SIG-M5 treated with dmso at 0.1 percent for 504 hours (cell line): ENCODE results near the gene MRPL11.
"Not testable (repeated sequence)": the region's sequence is repeated elsewhere in the genome, so short reads cannot be mapped to it uniquely, and the experiment has no call there.

Experiments
- DNase-seq: peaks from one replicate; lab custom pipeline; 2025; ENCODE audit not compliant: unreplicated experiment; lab: John Stamatoyannopoulos, UW

The MRPL11 gene

GRCh38 chr11:66431871-66432329 is 6.7 kb downstream of the MRPL11 start:
- not testable (repeated sequence) for DNase-seq

DNA sequence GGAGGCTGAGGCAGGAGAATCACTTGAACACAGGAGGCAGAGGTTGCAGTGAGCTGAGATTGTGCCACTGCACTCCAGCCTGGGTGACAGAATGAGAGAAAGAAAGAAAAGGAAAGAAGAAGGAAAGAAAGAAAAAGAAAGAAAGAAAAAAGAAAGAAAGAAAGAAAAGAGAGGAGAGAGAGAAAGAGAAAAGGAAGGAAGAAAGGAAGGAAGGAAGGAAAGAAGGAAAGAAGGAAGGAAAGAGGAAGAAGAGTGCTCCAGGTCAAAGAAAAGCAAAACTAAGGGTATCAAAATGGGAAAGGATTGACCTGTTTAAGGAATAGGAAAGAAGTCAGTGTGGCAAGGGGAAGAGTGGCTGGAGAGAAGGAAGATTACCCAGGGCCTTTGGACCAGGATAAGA is 7.4 kb downstream of the MRPL11 start:
- not testable (repeated sequence) for DNase-seq

DNA sequence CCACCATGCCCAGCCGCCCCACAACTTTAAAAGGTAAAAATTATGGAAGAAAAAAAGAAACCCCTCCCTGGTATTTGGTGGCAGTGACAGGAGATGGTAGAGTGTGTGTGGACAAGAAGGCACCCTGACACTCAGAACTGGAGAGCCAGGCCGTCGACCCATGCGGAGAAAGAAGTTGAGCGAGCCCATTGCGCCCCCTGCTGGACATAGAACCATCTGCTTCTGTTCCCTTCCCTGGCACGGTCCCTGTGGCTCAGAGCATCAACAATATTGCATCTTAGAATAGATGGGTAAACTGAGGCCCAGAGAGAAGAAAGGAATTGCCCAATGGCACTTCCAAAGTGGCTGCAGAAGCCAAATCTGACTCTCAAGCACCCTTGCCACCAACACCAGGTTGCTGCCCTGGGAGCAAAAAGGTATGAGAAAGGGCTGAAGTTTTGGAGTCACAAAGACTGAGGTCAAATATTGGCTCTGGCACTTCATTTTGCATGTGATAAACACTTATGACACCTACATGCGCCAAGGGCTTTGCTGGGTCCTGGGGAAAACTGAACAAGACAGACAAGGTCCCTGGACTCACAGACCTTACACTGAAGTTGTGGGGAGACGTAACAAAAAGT is 8.6 kb downstream of the MRPL11 start:
- peak; percentile 59 for DNase-seq

DNA sequence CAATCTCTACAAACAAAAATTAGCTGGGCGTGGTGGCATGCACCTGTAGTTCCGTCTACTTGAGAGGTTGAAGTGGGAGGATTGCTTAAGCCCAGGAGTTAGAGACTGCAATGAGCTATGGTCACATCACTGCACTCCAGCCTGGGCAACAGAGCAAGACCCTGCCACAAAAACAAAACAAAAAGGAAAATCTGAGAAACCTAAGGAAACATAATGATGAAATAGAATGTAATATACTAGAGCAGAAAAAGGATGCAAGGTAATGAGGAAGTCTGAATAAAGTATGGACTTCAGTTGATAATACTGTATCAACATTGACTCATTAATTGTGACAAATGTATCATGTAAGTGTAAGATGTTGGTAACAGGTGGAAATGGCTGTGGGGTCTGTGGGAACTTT is 9.7 kb downstream of the MRPL11 start:
- no peak for DNase-seq

DNA sequence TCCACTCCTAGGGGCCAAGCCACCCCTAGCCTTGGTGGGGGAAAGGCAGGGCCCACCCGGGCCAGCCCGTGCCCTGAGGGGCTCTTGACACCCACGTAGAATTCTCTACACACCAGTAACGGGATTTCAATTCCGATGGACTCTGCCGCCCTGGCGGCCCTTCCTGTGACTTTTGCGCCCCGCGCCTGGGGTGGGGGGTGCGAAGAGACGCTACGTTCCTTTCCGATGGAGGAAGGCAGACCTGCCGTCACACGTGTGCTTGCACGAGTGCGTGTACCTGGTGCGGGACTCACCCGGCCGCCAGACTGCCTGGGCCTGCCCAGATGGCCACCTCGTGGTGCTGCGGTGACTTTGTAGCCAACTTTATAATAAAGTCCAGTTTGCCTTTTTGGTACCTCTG is 12.3 kb downstream of the MRPL11 start:
- no peak for DNase-seq

DNA sequence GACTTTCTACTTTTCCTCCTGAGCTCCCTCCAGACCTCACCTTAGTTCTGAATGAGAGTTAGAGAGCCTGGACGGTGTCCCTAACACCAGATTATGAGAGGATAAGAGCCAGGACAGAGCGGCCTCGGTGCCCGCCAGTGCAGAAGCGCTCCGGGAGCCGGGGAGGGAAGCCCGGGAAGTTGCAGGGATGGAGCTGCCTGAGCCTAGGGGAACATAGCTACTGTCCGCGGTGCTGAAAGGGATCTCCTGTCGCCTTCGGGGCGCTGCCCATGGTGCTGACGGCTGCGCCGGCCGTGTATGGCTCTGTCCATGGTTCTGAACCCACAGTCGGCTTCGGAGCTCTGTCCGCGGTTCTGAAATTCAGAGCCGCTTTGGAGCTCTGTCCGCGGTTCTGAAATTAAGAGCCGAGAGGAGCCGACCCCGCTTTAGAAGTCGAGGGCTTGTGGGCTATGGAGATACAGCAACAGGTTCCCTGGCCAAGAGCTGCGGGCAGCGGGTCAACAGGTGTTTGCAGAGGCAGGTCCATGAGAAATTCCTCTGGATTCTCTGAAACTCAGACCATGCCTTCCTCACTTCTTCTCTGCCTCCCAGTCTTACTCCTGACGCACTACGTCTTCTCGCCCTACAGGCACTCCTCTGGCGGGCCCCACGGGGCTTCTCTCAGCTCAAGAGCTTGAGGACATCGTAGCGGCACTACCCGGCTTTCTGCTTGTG is 17.0 kb downstream of the MRPL11 start:
- DNase-seq, result peak; percentile 84

GRCh38 chr11:66420671-66421476 is 17.8 kb downstream of the MRPL11 start, which contains the start of gene NPAS4:
TSS of gene NPAS4 (plus strand) at chr11:66421035. CDS start at chr11:66421180, 145 bp downstream.
- no peak for DNase-seq

- no peak for DNase-seq
Observed at GRCh38 chr11:66419825-66420224, 18.8 kb downstream of the MRPL11 start.

- DNase-seq, result no peak
Observed at GRCh38 chr11:66418986-66419308, 19.7 kb downstream of the MRPL11 start.

- DNase-seq, result peak; percentile 90
Observed at GRCh38 chr11:66418168-66418985, 20.3 kb downstream of the MRPL11 start.

DNA sequence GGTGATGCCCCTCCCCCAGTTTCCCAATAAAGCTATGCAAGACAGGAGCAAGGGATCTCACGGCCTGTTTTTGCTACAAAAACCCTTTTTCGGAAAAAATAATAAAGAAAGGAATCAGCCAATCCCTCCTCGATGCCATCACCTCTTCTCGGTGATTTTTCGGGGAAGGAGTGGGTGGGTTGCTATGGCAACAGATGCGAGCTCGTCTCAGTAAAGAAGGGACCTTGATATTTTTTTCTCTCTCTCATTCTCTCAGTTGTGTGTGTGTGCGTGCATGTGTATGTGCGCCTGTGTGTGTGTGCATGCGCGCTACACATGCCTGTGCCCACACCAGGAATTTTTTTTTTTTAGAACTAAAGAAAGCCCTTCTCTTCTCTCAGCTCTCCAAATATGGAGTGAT is 21.6 kb downstream of the MRPL11 start:
- no peak for DNase-seq

DNA sequence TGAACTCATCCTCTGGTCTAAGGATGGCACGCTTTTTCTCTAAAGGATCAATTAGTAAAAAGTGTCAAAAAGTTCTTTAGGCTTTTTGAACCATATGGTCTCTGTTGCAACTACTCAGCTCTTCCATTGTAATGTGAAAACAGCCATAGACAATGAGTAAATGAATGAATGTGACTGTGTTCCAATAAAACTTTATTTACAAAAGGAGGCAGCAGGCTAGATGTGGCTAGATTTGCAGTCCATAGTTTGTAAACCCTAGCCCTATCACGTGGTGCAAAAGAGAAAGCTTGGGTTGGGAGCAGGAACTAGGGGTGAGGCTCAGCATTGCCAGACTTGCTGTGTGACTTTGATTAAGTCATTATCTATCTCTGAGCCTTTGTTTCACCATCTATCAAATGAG is 23.2 kb downstream of the MRPL11 start:
- DNase-seq, result no peak

DNA sequence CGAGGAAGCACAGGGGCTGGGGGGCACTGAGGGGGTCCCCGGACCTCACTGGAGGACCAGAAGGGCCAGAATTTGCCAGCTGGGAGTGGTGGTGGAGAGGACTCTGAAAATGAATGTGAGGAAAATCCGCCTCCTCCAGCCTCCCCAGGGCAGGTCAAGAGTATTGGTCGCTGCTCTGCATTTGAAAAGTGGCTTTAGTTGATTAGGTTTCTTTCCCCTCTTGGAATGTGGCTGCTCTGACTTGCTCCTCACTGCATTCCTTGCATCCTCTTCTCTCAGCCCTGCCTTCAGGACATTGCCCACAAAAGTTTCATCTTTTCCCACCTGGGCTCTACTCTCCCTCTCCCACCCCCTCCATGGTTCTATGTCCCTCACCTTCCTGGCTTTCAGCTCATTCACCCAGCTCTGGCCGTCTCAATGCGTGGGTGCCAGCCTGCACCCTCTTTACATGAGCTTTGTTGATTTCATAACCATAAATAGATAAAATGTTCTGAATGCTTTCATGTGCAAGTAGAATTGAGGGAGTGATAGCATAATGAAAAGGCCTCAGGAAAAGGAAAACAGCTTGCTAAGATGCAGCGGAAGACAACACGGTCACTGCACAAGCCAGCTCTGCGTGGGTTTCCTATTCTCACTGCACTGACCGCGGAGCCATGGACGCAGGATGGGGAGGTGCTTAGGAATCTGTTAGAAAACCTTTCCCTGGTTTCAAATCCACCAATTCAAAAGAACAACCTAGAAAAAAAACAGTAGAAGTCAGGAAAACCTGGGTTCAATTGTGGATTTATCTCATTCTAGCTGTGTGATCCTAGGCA is 24.3 kb downstream of the MRPL11 start:
- no peak for DNase-seq

DNA sequence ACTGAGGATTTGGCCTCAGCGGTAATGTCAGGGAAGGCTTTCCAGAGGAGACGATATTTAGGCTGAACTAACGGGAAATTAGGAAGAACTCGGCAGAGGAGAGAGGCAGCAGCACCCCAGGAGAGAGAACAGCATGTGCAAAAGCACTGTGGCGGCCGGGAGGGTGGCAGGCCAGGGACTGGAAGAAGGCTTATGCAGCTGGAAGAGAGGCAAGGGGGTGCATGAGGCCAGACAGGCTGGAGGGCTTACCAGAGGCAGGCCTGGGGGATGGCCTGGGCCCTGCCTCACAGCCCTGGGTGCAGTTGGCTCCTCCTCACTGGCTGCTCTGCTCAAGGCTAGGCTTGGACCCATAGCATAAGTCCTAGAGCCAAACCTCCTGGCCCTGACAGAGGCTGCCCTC is 25.5 kb downstream of the MRPL11 start:
- DNase-seq, result no peak

- no peak for DNase-seq
Observed at GRCh38 chr11:66412110-66412509, 26.5 kb downstream of the MRPL11 start.

DNA sequence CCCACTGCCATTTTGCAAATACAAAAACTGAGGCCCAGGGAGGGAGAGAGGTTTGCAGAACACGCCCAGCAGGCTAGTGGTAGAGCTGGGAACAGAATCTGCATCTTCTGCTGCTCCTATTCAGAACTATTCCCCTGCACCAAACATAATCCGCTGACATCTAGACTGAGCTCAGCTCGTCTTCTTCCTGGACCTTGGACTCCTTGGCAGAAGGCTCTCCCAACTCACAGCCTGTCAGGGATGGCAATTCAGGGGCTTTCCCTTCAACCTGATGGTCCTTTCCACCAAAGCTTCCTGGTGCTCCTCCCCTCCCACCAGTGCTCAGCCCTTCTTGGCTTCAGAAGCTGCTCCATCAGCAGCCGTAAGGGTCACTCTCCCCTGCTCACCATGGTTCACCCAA is 27.3 kb downstream of the MRPL11 start:
- no peak for DNase-seq

GRCh38 chr11:66410191-66410590 is 28.5 kb downstream of the MRPL11 start:
- DNase-seq, result no peak

- no peak for DNase-seq
Observed at GRCh38 chr11:66409226-66409625, 29.4 kb downstream of the MRPL11 start.

- peak; percentile 92 for DNase-seq
Observed at GRCh38 chr11:66408488-66409214, 30.0 kb downstream of the MRPL11 start.

- DNase-seq, result no peak
Observed at GRCh38 chr11:66407651-66408050, 31.0 kb downstream of the MRPL11 start.
